HUES48 (cell line): ENCODE measurements around the gene RSPH1.
"Not testable (repeated sequence)": the region's sequence is repeated elsewhere in the genome, so short reads cannot be mapped to it uniquely, and the experiment has no call there.

Experiments
- H3K27ac ChIP-seq: one replicate; pipeline ENCODE4 v1.7.0; 2013; ENCODE audit warnings: low read depth, low read length, inconsistent platforms
- H3K27me3 ChIP-seq: 2 replicates; pipeline ENCODE4 v1.6.1; 2013; ENCODE audit warnings: mild to moderate bottlenecking, low read length; ENCODE audit not compliant: control insufficient read depth, insufficient read depth
- H3K36me3 ChIP-seq: 2 replicates; pipeline ENCODE4 v1.6.1; 2013; ENCODE audit warnings: low read length; ENCODE audit not compliant: control insufficient read depth, insufficient read depth
- H3K4me1 ChIP-seq: 2 replicates; pipeline ENCODE4 v1.6.1; 2013; ENCODE audit warnings: mild to moderate bottlenecking, low read length; ENCODE audit not compliant: control insufficient read depth, insufficient read depth
- H3K4me3 ChIP-seq: 2 replicates; pipeline ENCODE4 v1.5.1; 2013; ENCODE audit warnings: mild to moderate bottlenecking, low read depth, low read length
- H3K9ac ChIP-seq: 2 replicates; pipeline ENCODE4 v1.6.1; 2013; ENCODE audit warnings: mild to moderate bottlenecking, low read depth, low read length, moderate library complexity
- H3K9me3 ChIP-seq: 2 replicates; pipeline ENCODE4 v1.6.1; 2013; ENCODE audit warnings: low read length; ENCODE audit not compliant: control insufficient read depth, insufficient read depth

Gene RSPH1

DNA sequence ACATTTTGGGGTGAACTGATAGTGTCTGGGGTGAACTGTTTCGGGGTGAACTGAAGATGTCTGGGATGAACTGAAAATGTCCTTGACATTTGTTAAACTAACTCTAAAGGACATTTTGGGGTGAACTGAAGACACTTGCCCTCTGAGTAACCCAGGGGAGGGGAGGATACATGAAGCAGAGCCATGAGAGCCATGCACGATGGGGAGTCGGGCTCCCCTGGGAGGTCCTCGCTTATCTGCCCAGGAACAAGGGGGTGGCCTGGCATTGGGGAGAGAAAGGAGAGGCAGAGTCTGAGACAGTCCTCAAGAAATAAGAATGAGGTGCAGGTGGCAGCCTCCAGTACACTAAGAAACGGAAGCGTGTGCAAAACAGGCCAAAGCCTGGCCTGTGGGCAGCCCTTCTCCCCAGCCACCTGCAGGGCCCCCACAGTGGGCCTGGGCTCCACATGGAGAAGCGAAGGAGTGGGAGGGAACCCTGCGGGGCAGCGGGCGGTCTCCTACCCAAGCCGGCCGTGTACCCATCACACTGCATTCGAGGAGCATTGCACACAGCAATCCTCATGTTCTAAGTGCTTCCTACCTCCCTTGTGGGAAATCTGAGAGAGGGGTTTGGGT is 24.2 kb downstream of the RSPH1 start:
- Histone ChIP-seq H3K9me3 (no peaks in the 10 kb centered on the region), H3K4me1 (peaks cover 21% of the 10 kb centered on the region), H3K27ac (no peak overlapping the region), H3K4me3 (no peak overlapping the region), H3K27me3 (no peaks in the 10 kb centered on the region), H3K9ac (no peak overlapping the region), H3K36me3 (no peaks in the 10 kb centered on the region)

DNA sequence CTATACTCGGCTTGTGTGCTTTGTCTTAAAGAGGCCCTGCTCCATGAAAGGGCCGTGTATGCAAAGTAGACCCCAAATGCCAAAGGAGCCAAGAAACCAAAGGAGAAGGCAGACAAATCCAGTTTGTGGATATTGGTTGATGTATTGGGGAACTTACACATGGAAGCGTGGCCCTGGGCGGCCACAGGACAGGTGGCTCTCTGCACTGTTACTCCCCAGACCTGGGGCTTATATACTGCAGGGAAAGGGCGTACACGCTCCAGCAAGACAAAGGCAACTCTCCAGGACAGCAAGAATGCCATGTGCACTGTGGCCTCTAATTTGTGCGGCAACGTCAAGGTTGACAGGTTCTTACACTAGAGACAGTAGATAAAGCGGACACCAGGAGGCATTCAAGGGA is 24.8 kb downstream of the RSPH1 start:
- H3K9ac ChIP-seq = no peak overlapping the region
- H3K9me3 ChIP-seq = no peaks in the 10 kb centered on the region
- no peak overlapping the region for H3K27ac ChIP-seq
- no peaks in the 10 kb centered on the region for H3K36me3 ChIP-seq
- peaks cover 21% of the 10 kb centered on the region for H3K4me1 ChIP-seq
- no peaks in the 10 kb centered on the region for H3K27me3 ChIP-seq
- H3K4me3 ChIP-seq = no peak overlapping the region

GRCh38 chr21:42469726-42470125 is 26.3 kb downstream of the RSPH1 start:
- not testable (repeated sequence) for H3K9ac ChIP-seq, H3K27me3 ChIP-seq, H3K4me3 ChIP-seq, H3K36me3 ChIP-seq, H3K27ac ChIP-seq, H3K9me3 ChIP-seq
- peaks cover 23% of the 10 kb centered on the region for H3K4me1 ChIP-seq

GRCh38 chr21:42469272-42469671 is 26.8 kb downstream of the RSPH1 start:
- H3K4me3 ChIP-seq = no peak overlapping the region
- no peaks in the 10 kb centered on the region for H3K27me3 ChIP-seq
- no peaks in the 10 kb centered on the region for H3K36me3 ChIP-seq
- peaks cover 21% of the 10 kb centered on the region for H3K4me1 ChIP-seq
- H3K9me3 ChIP-seq = no peaks in the 10 kb centered on the region
- no peak overlapping the region for H3K9ac ChIP-seq
- peak overlapping the region; percentile 5 for H3K27ac ChIP-seq

- Histone ChIP-seq H3K27me3 (no peaks in the 10 kb centered on the region), H3K36me3 (no peaks in the 10 kb centered on the region), H3K4me1 (peaks cover 16% of the 10 kb centered on the region), H3K4me3 (no peak overlapping the region), H3K27ac (peak overlapping the region; percentile 52), H3K9me3 (no peaks in the 10 kb centered on the region), H3K9ac (no peak overlapping the region)
Observed at GRCh38 chr21:42468491-42469131, 27.4 kb downstream of the RSPH1 start.

DNA sequence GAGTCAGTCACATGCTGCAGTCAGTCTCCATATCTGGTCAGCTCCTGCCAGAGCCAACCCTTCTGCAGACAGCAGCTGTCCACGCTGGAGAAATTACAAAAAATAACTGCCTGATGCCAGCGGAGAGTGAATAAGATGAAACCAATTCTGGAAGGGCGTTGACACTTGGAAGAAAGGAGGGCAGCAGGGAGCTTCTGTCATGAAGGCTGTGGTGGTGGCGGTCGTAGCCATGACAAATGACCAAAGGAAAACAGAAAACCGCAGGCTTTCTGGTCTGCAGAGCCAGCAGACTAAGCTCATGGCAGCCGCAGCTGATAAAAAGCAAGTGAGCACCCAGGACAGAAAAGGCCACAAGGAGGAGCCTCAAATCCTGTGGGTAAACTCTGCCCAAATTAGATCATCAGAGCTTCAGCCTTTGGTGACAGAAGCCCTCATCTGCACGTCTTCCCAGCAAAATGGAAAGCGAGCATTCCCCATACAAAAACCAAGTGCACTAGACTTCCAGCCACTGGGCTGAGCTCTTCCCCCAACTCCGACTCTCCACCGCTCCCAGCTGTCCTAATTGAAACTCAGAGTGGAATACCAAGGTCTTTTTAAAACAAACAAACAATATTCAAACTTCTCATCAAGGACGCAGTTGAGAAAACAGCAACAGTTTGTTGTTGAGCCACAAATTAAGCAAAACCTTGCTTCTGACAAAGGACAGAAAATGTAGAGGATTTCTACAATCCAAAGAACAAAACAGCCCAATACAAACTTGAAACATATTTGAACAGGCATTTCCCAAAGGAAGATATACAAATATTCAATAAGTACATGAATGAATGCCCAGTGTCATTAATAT is 28.7 kb downstream of the RSPH1 start:
- Histone ChIP-seq H3K9ac (no peak overlapping the region), H3K4me3 (no peak overlapping the region), H3K27ac (no peak overlapping the region), H3K9me3 (no peaks in the 10 kb centered on the region), H3K4me1 (peaks cover 28% of the 10 kb centered on the region), H3K36me3 (no peaks in the 10 kb centered on the region), H3K27me3 (no peaks in the 10 kb centered on the region)

DNA sequence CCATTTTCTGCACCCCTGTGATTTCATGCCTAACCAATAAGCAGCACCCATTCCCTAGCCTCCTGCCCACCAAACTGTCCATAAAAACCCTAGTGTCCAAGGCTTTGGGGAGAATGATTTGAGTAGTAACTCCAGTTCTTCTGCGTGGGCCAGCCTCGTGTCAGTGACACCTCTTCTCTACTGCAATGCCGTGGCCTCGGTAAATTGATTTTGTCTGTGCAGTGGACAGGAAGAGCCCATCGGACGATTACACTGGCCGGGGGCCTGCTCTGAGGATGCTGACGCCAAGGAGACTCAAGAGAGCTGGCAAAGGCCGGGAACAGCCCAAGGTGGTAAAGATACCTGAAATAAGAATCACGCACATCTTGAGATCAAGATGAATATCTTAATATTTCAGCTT is 29.3 kb downstream of the RSPH1 start:
- Histone ChIP-seq H3K9me3 (no peaks in the 10 kb centered on the region), H3K4me3 (no peak overlapping the region), H3K36me3 (no peaks in the 10 kb centered on the region), H3K4me1 (peaks cover 33% of the 10 kb centered on the region), H3K27me3 (no peaks in the 10 kb centered on the region), H3K9ac (no peak overlapping the region), H3K27ac (no peak overlapping the region)

DNA sequence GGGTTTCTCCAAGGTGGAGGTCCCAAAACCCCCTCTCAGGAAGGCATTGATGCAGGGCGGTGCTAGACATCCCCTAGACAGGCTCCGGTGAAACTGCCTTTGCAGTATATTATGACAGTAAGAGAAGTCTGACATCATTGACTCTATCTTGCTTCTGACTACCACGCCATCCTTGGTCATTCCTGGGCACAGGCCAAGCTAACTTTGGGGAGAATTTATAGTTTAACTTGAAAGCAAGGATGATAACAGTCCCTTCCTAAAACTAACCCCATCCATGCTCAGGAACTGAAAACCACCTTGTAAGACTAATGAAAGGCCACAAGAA is 30.3 kb downstream of the RSPH1 start:
- no peaks in the 10 kb centered on the region for H3K27me3 ChIP-seq
- H3K9me3 ChIP-seq = no peaks in the 10 kb centered on the region
- H3K36me3 ChIP-seq = no peaks in the 10 kb centered on the region
- H3K27ac ChIP-seq = no peak overlapping the region
- no peak overlapping the region for H3K9ac ChIP-seq
- no peak overlapping the region for H3K4me3 ChIP-seq
- H3K4me1 ChIP-seq = peaks cover 33% of the 10 kb centered on the region

- Histone ChIP-seq H3K27me3 (no peaks in the 10 kb centered on the region), H3K9ac (no peak overlapping the region), H3K9me3 (no peaks in the 10 kb centered on the region; the same call in 1 of the 2 replicates), H3K4me3 (no peak overlapping the region), H3K4me1 (peaks cover 33% of the 10 kb centered on the region), H3K27ac (no peak overlapping the region), H3K36me3 (no peaks in the 10 kb centered on the region)
Observed at GRCh38 chr21:42465008-42465802, 30.8 kb downstream of the RSPH1 start.

DNA sequence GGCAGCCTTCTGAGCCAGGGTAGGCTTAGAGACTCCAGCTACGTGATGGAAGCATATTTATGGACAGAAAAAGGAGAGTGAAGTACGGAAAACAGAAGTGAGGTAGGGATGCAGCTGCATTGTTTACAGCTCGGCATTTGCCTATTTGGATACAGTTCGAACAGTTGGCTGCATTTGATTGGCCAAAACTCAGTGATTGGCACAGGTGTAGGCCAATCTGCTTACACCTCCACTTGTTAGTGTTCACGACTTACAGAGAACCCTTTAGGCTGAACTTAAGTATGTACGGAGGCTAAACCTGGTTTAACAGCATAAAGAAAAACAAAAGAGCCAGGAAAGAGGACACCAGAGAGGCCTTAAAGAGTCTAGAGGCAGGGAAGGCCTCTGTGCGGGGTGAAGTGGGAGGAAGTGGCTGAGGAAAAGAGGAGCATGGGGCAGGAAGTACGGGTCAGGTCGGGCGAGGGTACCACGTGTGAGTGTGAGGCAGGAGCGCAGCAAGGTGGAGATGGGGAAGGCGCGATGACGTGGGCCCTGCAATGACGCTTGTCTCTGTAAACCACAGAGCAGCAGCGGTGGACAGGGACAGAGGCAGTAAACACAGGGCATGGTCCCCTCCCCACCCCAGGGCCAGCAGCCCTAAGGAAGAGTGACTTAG is 32.0 kb downstream of the RSPH1 start:
- H3K4me3 ChIP-seq = no peak overlapping the region
- H3K4me1 ChIP-seq = peaks cover 33% of the 10 kb centered on the region
- no peak overlapping the region for H3K9ac ChIP-seq
- no peaks in the 10 kb centered on the region for H3K36me3 ChIP-seq
- H3K27ac ChIP-seq = no peak overlapping the region
- H3K9me3 ChIP-seq = no peaks in the 10 kb centered on the region; the same call in 1 of the 2 replicates
- no peaks in the 10 kb centered on the region for H3K27me3 ChIP-seq
